GM18526 (cell line): Measurements from ENCODE around the gene SPINT1.

Source experiments
- POLR2A ChIP-seq: IDR thresholded peaks from 3 replicates; pipeline ENCODE4 v1.6.1; 2011; ENCODE audit not compliant: insufficient read length; ENCODE audit errors: extremely low read depth

The SPINT1 gene

GRCh38 chr15:40823572-40824343 is 20.1 kb upstream of the SPINT1 start:
- no peak for TF ChIP-seq POLR2A

- no peak for TF ChIP-seq POLR2A
These were observed 18.0 kb upstream of the SPINT1 start for GRCh38 chr15:40825661-40826422.

GRCh38 chr15:40826423-40827075 is 17.3 kb upstream of the SPINT1 start:
- TF ChIP-seq POLR2A: no peak

GRCh38 chr15:40828447-40829036 is 15.3 kb upstream of the SPINT1 start, which contains the start of gene PPP1R14D:
TSS of gene PPP1R14D (minus strand) at chr15:40828708. CDS start at chr15:40828641, 67 bp downstream.
- no peak for TF ChIP-seq POLR2A

- TF ChIP-seq POLR2A: no peak
These were observed 14.7 kb upstream of the SPINT1 start for GRCh38 chr15:40829115-40829514.

GRCh38 chr15:40830884-40831283 is 13.0 kb upstream of the SPINT1 start:
- TF ChIP-seq POLR2A: no peak

GRCh38 chr15:40831861-40832260 is 12.0 kb upstream of the SPINT1 start:
- TF ChIP-seq POLR2A: no peak

- TF ChIP-seq POLR2A: no peak
These were observed 10.9 kb upstream of the SPINT1 start for GRCh38 chr15:40832903-40833302.

GRCh38 chr15:40836020-40836419 is 7.8 kb upstream of the SPINT1 start:
- no peak for TF ChIP-seq POLR2A

- TF ChIP-seq POLR2A: no peak
These were observed 5.1 kb upstream of the SPINT1 start for GRCh38 chr15:40838756-40839155.

GRCh38 chr15:40841741-40842140 is 2.1 kb upstream of the SPINT1 start:
- TF ChIP-seq POLR2A: no peak

- no peak for TF ChIP-seq POLR2A
These were observed 475 bp upstream of the SPINT1 start for GRCh38 chr15:40843261-40843884.

GRCh38 chr15:40844696-40845030 is 815 bp downstream of the SPINT1 start:
- no peak for TF ChIP-seq POLR2A

GRCh38 chr15:40845036-40845435 is 1.2 kb downstream of the SPINT1 start:
- TF ChIP-seq POLR2A: no peak
